Measurements from ENCODE around the gene PTTG1. TPM values are rescaled to one million over a fixed set of nuclear protein-coding genes. Genes with fewer than 3 reads are reported as not detected.

Gene PTTG1
- total RNA-seq, 1 experiment from 2014 or later: 239 TPM

GRCh38 chr5:160376416-160376815 lies 45.2 kb upstream of the PTTG1 start (continued):
- TF ChIP-seq ARID4B (CRISPR knock-in tag; IDR thresholded peaks at IDR 0.05; ENCODE audit: borderline replicate concordance) (no peak), ZMAT4 (CRISPR knock-in tag; IDR thresholded peaks at IDR 0.05) (no peak), MAX (CRISPR knock-in tag; IDR thresholded peaks at IDR 0.05) (no peak), NFE2L1 (CRISPR knock-in tag; IDR thresholded peaks at IDR 0.05) (no peak), MLX (CRISPR knock-in tag; IDR thresholded peaks at IDR 0.05) (no peak), E2F5 (CRISPR knock-in tag; IDR thresholded peaks at IDR 0.05) (no peak), ATF3 (CRISPR knock-in tag; conservative IDR thresholded peaks at IDR 0.05) (no peak), ZBTB21 (CRISPR knock-in tag; IDR thresholded peaks at IDR 0.05; ENCODE audit: borderline replicate concordance) (no peak), NR3C1 (CRISPR knock-in tag; conservative IDR thresholded peaks at IDR 0.05; ENCODE audit: low read depth) (no peak), NR1H2 (CRISPR knock-in tag; IDR thresholded peaks at IDR 0.05) (no peak), HMGA2 (CRISPR knock-in tag; IDR thresholded peaks at IDR 0.05) (no peak)

GRCh38 chr5:160377651-160378050 lies 44.0 kb upstream of the PTTG1 start:
- TF ChIP-seq GRHL2 (CRISPR knock-in tag; IDR thresholded peaks at IDR 0.05; ENCODE audit: insufficient replicate concordance, severe bottlenecking) (no peak), SOX15 (CRISPR knock-in tag; IDR thresholded peaks at IDR 0.05) (no peak), NR2C2 (CRISPR knock-in tag; IDR thresholded peaks at IDR 0.05) (no peak), ATF2 (CRISPR knock-in tag; IDR thresholded peaks at IDR 0.05; ENCODE audit: borderline replicate concordance, low read depth) (no peak), E2F4 (CRISPR knock-in tag; IDR thresholded peaks at IDR 0.05; ENCODE audit: borderline replicate concordance, low read depth) (no peak), CREM (CRISPR knock-in tag; IDR thresholded peaks at IDR 0.05) (no peak), SP1 (CRISPR knock-in tag; conservative IDR thresholded peaks at IDR 0.05) (no peak), E2F1 (CRISPR knock-in tag; IDR thresholded peaks at IDR 0.05) (no peak), TEAD4 (CRISPR knock-in tag; IDR thresholded peaks at IDR 0.05) (no peak), GABPB1 (CRISPR knock-in tag; IDR thresholded peaks at IDR 0.05) (no peak), ZNF425 (CRISPR knock-in tag; conservative IDR thresholded peaks at IDR 0.05) (no peak)
- H3K27ac Mint-ChIP-seq: no peak overlapping the region
- no peaks in the 10 kb centered on the region for H3K9me3 Mint-ChIP-seq
- POLR2A ChIA-PET: interaction anchor here (0.6 to 0.9 kb wide), 3 partner anchors 14 to 179 kb away, joined by 3 to 6 read pairs (median 6); no protein-coding TSS in a partner anchor
- CTCF ChIA-PET: interaction anchor here (0.6 to 1.5 kb wide), 3 partner anchors 13 to 84 kb away, joined by 3 to 10 read pairs (median 3); no protein-coding TSS in a partner anchor
- no peak overlapping the region for H3K4me3 Mint-ChIP-seq
- DNase-seq (ENCODE audit: low spot score): no peak
- peaks cover 8% of the 10 kb centered on the region for H3K4me1 Mint-ChIP-seq
- ATAC-seq: no peak
- no peaks in the 10 kb centered on the region for H3K36me3 Mint-ChIP-seq
- peaks cover 8% of the 10 kb centered on the region; the same call in 1 of the 2 replicates for H3K27me3 Mint-ChIP-seq (ENCODE audit: low read depth)

Data from WTC11 (cell line).